Renal cortical epithelial cell (primary cell): ENCODE data around the gene ALS2. TPM values are rescaled to one million over a fixed set of nuclear protein-coding genes. Genes with fewer than 3 reads are reported as not detected.
A peak's percentile ranks its signal among the peaks of the same experiment; 100 is the strongest.
"Not testable (repeated sequence)": the region's sequence is repeated elsewhere in the genome, so short reads cannot be mapped to it uniquely, and the experiment has no call there.

Experiments used
- DNase-seq: peaks from one replicate; pipeline ENCODE4 v3.0.0-alpha.2; 2011; ENCODE audit warnings: low read depth
- total RNA-seq: library from RNA; depleted of rRNA; stranded (reverse); fragments of >200 nt; gene quantifications from 2 replicates; pipeline ENCODE4 v1.2.3, GENCODE V29; 2014

ALS2 gene
- total RNA-seq, 1 donor from 2014 or later, result 45.3 TPM

DNA sequence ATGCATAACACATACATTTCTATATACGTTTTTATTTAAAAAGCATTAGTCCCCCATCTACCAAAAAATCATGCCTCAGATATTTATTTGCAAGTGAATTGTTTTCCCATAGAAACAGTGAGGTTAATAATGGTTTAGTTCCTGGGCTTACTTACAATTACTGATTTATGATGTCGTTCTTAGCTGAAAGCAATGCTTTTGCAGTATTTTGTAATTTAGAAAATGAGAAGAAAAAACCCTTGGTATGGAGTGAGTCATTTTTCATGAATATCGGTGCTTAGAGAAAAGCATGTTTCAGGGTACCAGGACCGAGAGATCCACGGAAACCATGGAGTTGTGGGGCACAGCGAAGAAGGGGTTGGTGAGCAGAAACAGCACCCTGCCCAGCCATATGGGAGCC lies 13.6 kb upstream of the ALS2 start:
- no peak for DNase-seq

DNA sequence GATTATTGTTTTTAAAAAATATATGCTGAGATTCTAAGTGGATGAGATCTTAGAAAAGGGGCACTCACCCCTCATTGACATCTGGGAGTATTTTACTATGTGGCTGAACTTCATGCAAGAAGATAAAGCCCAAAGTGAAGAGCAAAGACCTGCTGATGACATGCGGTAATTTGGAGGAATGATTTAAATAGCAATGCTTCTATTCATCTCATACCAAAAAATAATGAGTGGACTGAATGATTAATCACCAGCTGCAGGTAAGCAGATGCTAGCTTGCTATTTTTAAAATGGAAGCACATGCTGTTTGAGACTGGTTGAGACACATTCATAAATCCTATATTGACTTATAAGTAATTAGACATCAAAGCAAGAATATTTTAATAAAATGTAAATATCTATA lies 12.9 kb upstream of the ALS2 start:
- no peak for DNase-seq

DNA sequence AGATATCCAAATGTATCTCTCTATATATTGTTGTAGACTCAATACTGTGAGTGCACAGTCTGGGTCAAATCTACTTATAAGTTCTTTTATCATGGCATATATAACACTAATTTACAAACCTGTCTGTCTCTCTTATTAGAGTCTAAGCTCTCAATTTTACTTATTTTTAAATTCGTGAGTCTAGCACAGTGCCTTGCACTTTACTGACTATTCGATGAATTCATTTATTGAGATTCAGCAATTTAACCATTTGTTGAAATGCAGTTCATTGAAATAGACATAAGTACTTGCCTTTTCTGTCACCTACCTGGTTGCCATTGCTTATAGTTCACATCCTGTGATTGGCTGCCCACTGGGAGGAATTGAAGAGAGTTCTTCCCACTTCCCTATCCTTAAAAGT lies 10.3 kb upstream of the ALS2 start:
- DNase-seq, result no peak

DNA sequence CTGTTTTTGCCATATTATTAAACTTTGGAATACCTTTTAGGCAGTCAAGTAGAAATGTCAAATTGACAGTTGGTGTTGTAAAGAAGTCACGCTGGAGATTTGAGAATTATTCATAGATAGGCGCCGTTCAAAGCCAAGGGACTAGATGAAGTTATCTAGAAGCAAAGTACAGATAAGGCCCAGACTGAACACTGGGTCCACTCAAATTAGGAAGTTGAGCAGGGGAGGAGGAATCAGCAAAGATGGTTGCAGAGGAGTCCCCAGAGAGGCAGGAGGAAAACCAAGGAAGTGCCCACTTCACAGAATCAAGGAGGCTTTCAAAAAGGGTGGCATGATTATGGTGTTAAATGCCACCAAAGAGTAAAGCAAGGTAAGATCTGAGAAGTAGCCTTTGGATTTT lies 9.6 kb upstream of the ALS2 start:
- DNase-seq, result no peak

DNA sequence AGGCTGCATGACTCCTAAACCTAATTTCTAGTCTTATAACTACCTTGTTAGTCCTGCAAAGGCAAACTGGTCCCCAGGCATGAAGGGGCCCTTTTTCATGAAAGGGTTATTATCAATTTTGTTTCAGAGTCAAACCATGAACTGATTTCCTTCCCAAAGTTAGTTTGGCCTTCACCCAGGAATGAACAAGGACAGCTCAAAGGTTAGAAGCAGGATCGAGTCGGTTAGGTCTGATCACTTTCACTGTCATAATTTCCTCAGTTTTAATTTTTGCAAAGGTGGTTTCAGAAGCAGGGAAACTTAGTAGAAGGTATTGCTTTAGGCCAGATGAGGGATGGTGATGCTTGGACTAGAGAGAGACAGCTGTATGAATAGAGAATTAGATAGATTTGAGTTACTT lies 8.7 kb upstream of the ALS2 start:
- DNase-seq, result no peak

DNA sequence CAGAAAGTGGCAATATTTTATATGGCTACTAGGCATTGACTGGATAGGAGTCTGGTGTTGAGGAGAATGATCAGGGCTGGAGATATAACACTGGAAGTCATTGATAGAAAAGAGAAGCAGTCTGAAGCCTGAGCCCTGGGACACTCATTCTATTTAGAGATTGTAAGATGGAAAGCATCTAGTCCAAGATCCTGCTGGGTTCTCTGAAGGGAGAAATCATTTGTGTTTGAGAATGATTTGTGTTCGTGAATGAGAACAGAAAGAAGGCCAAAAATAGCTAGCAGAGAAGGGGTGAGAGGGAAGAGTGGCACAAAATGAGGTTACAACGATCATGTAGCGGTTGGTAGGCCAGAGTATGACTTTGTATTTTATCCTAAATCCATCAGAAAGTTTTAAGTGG lies 7.6 kb upstream of the ALS2 start:
- no peak for DNase-seq

DNA sequence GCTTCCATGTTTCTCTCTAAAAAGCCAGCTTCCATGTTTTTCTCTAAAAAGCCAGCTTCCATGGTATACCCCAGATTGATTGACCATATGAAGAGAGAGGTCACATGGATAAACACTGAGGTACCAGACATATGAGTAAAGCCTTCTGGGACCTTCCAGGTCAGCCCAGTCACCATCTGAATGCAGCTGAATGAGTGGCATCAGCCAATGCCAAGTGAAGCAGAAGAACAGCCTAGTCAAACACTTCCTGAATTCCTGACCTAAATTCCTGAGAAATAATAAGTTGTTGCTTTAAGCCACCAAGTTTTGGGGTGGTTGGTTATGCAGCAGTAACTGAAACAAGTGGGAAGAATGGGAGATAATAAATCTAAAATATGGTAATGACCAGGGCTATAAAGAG lies 5.7 kb upstream of the ALS2 start:
- DNase-seq, result no peak

DNA sequence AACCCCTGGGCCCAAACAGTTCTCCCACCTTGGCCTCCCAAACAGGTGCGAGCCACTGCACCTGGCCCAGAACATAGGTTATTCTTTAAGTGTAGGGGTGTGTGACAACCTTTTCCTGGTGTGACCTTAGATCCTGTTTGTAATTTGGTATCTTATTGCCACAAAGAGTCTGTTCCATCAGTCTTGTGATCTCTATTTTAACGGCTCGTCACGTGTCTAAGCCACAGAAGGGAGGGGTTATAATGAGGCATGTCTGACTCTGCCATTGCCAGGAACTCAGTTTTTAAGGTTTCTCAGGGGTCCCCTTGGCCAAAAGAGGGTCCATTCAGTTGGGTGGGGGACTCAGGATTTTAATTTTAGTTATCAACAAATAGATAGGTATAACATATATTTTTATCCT lies 4.4 kb upstream of the ALS2 start:
- DNase-seq, result no peak

DNA sequence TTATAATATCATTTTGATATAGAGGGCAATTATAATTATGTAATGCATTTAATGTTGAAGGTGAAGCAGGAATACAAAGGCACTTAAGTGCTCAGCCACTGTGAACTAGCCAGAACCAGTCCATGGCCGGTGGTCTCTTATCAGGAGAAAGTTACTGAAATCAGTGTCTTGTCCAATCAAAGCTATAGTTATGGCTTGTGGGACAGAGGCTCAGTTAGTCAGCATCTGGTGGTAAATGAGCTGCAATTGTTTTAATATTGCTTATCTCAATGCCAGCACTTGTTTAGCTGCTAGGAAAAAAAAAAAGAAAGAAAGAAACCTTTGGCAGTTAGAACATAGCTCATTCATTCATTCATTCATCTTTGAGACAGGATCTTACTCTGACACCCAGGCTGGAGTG lies 3.8 kb upstream of the ALS2 start:
- DNase-seq, result no peak

DNA sequence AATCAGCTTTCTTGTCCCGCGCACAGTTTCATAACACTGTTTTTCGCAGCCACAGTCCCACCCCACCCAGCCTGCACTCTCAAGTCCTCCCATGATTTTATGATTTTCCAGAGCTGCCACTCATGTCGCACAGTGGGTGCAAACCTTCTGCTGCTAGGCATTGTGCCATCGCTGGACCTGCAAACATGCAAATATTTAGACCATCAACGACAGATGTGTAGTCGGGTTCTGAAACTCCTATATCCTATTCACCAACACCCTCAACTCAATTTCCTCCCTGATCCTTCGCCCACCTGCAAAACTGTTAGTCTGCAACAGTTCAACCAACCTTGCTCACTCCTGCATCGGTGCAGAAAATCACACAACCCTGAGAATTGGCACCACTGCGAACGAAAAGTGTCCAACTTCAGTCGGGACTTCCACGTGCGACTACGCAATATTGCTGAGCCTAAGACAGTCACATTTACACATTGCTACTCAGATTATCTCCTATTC lies 871 bp upstream of the ALS2 start:
- DNase-seq, result no peak

DNA sequence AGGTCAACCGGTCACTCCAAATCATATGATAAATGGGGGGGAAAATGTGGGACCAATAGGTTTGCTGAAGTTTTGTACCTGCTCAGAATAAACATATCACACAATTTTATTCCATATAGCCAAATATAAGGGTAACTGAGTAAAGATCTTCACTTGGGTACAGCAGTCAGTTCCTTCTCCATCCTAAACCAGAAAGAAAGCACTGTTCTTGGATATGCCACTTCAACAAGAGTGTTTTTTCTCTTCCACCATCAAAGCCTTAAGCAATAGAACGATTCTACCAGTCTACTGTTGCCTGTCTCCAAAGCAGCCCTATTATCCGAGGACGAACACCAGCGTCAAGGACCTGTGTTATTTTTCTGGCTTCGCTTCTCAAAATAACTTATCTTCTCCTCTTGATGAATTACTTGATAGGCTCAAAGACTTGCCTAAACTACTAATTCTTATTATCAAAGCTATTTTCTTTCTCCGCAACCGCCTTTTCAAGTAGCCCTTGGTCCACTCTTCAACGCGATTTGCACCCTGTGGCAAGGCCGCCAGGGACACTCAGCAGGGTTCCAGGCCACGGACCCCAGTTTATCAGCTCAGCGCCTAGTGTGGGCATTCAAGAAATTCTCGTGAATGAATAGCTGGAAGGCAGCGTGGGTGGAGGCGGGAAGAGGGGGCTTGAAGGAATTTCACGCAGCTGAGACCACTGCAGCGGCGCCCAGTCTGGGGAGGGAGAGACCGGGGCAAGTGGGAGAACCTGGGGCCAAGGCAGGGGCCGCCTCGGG lies 646 bp downstream of the ALS2 start:
- no peak for DNase-seq

DNA sequence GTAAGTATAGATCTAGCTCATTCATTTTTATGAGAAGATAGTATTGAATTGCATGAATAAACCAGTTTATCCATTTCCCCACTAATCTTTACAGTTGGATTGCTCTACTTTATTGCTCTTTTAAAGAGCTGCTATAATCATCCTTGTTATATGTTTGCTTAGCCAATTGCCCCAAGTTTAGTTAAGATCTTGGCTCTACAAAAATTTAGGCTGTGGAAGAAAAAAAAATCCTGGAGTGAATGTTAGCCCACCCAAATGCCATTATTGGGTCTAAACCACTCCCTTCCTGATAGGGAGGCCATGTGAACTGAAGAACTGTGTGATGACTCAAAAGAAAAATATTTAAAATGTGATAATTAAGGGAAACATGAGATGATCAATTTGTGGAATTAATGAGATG lies 2.9 kb downstream of the ALS2 start:
- DNase-seq, result no peak

DNA sequence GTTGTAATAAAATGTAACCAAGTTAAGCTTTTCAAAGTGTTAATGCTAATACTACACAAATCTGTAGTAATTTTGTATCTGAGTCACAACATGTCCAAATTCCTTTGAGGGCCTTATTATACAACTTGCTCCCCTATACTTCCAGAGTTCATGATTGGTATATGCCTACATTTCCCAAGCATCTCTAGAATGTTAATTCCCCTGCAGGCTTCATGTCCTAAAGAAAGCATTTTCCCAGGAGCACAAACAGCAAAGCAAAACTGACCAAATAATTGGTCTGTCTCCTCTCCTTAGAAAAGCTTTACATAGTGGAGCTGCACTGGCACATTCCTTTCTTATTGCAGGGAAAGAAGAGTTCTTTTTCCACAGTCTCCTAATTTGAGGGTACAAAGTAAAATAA lies 3.7 kb downstream of the ALS2 start:
- DNase-seq, result peak; percentile 41

DNA sequence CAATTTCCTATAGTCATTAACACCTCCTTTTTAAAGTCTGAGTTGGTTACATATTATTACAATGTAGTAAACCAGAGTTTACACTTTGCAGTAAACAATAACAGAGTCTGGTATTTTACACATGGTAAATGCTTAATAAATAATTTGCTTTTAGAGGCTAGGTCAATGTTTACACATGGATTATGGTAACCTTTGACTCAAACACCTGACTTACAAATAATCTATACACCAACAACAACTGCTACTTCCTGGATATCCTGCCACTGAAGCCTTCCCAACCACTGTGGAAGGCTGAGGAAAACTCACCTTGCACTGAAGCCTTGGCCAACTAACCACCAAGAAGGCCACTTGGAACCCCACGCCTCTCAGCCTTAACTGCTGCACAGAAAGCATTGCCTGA lies 5.4 kb downstream of the ALS2 start:
- no peak for DNase-seq

DNA sequence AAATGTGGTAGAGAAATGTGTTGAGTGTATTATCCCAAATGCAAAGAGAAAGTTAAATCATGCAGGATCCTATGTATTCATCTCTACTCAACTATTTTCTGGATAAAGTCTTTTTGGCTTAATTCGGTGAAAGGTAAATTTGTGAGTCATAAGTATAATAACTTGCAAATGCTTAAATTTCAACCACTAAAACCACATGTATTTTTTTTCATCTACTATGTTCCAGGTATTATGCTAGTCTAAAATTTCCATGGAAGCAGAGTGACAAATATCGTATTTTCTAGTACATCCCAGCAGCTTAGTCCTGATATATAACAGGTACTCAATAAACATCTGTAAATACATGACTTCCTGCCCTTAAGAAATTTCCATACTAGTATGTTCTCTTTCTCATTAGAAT lies 6.2 kb downstream of the ALS2 start:
- no peak for DNase-seq

DNA sequence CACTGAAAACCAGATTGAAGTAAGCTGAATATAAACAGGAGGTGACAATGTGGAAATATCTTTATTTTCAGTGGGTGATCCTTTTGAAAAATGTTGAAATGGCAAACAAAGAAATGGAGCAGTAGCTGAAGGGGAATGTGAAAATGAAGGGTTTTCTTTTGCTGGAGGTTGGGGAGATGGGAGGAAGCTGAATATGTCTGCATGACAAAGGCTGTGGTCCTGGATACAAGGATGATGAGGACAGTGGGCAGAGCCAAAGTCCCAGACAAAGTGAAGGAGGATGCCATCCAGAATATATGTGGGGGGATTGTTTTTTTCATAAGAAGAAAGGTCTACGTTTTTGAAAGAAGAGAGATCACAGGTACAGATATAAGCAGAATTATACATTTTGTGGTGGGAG lies 6.7 kb downstream of the ALS2 start:
- no peak for DNase-seq

DNA sequence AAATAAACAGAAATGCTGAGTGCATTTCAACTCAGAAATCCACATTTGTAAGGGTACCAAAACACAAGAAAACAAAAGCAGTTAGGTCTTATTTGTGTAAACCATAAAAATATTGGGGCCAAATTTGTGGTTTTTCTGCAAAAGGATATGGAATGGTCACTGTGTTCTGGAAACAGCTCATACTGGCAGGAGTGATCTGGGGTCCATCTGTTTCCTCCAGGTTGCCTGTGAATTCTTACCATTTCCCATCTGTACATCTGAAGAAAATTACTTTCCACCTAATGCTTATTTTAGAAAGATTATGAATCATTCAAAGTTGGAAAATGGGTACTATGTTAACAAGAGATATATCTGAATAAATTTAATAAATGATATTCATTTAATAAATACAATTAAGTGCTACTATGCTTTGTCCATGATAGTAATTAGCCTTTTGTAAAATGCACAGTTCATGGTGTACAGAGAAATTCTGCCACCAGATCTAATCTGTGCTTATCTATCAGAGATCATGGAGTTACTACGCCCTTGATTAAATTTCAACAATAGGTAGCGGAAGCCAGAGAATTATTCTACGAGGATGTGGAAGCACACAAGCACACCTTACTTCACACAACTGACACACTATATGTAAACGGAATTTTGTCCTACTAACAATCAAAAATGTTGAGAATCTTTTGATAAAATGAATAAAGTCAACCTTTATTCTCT lies 10.9 kb downstream of the ALS2 start:
- DNase-seq, result no peak

DNA sequence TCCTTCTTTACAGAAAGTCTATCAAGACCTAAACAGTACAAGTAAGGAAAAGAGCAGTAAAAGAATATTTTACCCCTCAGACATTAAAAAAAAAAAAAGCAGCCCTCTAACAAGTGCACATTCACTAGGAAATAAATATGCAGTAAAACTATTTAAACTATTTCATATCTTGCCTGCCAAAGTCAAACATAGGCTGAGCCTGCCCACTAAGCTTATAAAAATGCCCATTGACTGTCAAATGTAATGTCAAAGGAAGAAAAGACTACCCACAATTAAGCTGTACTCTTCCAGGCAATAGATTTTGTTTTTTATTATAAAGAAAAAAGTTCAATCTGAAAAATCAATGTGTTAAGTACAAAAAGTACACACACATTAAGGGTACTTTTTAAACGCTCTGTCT lies 11.8 kb downstream of the ALS2 start:
- no peak for DNase-seq

DNA sequence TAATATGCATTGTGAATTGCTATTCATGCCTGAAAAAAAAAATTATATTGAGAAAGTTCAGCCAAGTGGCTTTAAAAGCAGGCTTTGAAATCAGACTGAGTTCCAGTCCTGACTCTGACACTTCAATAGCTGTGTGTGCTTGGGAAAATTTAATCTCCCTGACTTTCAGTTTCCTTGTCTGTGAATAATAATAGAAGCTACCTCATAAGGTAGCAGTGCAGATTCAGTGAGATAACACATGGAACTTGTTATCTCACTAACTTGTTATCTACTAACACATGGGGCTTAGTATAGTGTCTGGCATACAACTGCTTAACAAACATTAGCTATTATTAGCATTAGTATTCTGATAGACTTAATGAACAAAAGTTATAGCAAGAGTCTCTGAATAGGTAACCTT lies 14.9 kb downstream of the ALS2 start:
- DNase-seq, result no peak

DNA sequence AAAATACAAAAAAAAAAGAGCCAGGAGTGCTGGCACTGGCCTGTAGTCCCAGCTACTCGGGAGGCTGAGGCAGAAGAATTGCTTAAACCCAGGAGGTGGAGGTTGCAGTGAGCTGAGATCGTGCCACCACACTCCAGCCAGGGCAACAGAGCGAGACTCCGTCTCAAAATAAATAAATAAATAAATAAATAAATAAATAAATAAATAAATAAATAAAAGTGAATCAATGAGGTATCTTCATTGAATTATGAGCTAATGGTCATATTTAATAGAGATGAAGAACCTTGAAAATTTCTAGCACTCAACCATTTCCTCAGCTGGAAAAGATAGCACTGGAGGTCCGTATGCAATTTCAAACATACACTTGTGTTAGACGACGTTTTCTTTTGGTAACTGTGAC lies 16.3 kb downstream of the ALS2 start:
- not testable (repeated sequence) for DNase-seq

DNA sequence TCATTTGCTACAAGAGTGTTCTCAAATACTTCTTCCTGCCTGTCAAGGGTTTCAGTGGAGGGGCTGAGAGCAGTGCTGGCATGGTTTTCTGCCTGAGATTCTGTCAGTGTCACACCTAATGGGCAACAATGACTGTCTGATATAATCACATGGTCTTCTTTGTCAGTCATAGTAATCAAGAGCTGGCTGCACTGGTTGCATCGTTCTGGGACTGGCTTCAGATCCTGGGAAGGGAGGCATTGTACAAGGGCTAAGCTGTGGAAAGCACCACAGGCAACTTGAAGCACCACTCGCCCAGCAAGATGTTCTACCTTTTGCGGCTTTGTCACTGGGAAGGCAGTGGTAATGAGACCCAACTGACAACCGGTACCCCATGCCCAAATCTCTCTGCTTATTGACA lies 19.6 kb downstream of the ALS2 start:
- DNase-seq, result no peak

DNA sequence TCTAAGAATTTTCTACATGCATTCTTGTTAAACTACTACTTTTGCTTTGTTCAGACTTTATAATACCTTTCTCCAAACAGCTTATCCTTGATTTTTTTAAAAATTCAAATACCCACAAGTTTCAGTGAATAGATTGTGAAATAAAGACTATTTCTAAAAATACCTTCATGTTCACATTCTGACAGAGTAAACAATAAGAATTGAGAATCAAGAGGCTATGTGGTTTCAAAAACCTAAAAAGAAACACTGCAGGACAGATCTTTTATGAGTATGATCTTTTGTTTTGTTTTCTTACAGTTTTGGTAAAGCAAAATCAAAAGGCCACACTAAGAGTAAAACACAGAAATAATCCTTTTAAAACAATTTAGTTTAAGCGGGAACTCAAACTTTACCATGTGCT lies 21.2 kb downstream of the ALS2 start:
- DNase-seq, result no peak

DNA sequence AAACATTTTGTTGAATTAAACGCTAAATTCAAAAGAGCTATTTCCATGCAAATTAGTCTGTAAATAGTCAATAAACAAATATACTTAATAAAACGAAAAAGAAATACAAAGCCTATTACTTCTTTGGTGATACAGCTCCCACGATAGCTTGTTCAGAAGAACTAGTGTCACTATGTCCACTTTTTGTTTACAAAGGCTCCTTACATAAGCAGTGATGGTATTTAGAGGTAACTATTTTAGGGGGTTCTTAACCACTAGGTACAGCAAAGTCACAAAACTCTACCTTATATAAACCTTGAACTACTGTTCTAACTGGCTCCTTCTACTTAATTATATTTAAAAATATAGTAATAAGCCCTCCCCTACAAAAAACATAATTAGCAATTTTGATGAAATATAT lies 21.9 kb downstream of the ALS2 start:
- DNase-seq, result no peak

DNA sequence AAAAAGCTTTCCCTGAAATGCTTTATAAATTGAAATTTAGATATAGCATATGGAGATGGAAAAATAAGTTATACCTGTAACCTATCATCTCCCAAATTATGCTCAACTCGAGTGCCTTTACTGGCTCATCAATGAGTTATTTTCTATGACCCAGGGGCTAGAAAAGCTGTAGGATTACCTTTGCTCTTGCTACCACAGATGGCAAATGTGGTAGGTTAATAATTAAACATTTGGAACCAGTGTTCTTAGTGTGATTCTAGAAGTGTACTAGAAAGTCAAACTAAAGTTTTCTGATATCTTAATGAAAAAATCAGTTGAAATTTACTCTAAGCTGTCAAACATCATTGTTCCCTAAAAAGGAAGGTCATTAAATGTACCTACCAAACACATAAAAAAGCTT lies 22.5 kb downstream of the ALS2 start:
- peak; percentile 81 for DNase-seq
